ENCODE data around the gene NEB.

DNA sequence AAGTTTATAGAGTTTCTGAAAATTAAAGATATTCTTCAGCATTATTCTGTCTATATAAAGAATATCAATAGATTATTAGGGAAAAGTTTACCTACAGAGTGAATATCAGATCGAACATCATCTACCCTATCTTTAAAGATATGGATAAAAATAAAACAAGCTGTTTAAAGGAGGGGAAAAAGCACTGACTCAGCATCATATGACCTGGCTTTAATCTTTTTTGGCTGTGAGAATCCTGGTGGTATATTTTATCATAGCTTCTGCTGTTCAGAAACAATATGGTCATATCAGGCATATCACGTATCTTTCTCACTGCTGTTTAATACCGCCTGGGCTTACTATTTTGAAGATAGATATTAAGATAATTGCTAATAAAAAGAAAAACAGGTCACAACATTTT, 80.2 kb downstream of the NEB start:
- TF ChIP-seq, protein P1, sequence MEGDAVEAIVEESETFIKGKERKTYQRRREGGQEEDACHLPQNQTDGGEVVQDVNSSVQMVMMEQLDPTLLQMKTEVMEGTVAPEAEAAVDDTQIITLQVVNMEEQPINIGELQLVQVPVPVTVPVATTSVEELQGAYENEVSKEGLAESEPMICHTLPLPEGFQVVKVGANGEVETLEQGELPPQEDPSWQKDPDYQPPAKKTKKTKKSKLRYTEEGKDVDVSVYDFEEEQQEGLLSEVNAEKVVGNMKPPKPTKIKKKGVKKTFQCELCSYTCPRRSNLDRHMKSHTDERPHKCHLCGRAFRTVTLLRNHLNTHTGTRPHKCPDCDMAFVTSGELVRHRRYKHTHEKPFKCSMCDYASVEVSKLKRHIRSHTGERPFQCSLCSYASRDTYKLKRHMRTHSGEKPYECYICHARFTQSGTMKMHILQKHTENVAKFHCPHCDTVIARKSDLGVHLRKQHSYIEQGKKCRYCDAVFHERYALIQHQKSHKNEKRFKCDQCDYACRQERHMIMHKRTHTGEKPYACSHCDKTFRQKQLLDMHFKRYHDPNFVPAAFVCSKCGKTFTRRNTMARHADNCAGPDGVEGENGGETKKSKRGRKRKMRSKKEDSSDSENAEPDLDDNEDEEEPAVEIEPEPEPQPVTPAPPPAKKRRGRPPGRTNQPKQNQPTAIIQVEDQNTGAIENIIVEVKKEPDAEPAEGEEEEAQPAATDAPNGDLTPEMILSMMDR (IDR thresholded peaks at IDR 0.05), result no peak
- no peak for TF ChIP-seq GATA2 (CRISPR knock-in tag; IDR thresholded peaks at IDR 0.05)
- TF ChIP-seq, protein P2, sequence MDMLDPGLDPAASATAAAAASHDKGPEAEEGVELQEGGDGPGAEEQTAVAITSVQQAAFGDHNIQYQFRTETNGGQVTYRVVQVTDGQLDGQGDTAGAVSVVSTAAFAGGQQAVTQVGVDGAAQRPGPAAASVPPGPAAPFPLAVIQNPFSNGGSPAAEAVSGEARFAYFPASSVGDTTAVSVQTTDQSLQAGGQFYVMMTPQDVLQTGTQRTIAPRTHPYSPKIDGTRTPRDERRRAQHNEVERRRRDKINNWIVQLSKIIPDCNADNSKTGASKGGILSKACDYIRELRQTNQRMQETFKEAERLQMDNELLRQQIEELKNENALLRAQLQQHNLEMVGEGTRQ (IDR thresholded peaks at IDR 0.05; ENCODE audit: borderline replicate concordance, low read depth, low read length), result no peak
- TF ChIP-seq TEAD4 (IDR thresholded peaks at IDR 0.05; ENCODE audit: borderline replicate concordance, insufficient read depth), result no peak
- TF ChIP-seq RAD21 (IDR thresholded peaks at IDR 0.05; ENCODE audit: low read length), result no peak
- TF ChIP-seq, protein P3, sequence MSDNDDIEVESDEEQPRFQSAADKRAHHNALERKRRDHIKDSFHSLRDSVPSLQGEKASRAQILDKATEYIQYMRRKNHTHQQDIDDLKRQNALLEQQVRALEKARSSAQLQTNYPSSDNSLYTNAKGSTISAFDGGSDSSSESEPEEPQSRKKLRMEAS (IDR thresholded peaks at IDR 0.05; ENCODE audit: low read depth), result no peak
- TF ChIP-seq RFX5 (IDR thresholded peaks at IDR 0.05; ENCODE audit: low read length), result no peak
- no peak for TF ChIP-seq SMC3 (IDR thresholded peaks at IDR 0.05; ENCODE audit: low read depth, low read length)
- no peak for TF ChIP-seq RCOR1 (IDR thresholded peaks at IDR 0.05; ENCODE audit: low read length)
- no peak for TF ChIP-seq RXRA (IDR thresholded peaks at IDR 0.05; ENCODE audit: borderline replicate concordance, low read depth)
- TF ChIP-seq JUND (IDR thresholded peaks at IDR 0.05), result no peak
- TF ChIP-seq, protein P4, sequence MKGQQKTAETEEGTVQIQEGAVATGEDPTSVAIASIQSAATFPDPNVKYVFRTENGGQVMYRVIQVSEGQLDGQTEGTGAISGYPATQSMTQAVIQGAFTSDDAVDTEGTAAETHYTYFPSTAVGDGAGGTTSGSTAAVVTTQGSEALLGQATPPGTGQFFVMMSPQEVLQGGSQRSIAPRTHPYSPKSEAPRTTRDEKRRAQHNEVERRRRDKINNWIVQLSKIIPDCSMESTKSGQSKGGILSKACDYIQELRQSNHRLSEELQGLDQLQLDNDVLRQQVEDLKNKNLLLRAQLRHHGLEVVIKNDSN (IDR thresholded peaks at IDR 0.05; ENCODE audit: borderline replicate concordance, low read depth), result no peak
- TF ChIP-seq, protein P5, sequence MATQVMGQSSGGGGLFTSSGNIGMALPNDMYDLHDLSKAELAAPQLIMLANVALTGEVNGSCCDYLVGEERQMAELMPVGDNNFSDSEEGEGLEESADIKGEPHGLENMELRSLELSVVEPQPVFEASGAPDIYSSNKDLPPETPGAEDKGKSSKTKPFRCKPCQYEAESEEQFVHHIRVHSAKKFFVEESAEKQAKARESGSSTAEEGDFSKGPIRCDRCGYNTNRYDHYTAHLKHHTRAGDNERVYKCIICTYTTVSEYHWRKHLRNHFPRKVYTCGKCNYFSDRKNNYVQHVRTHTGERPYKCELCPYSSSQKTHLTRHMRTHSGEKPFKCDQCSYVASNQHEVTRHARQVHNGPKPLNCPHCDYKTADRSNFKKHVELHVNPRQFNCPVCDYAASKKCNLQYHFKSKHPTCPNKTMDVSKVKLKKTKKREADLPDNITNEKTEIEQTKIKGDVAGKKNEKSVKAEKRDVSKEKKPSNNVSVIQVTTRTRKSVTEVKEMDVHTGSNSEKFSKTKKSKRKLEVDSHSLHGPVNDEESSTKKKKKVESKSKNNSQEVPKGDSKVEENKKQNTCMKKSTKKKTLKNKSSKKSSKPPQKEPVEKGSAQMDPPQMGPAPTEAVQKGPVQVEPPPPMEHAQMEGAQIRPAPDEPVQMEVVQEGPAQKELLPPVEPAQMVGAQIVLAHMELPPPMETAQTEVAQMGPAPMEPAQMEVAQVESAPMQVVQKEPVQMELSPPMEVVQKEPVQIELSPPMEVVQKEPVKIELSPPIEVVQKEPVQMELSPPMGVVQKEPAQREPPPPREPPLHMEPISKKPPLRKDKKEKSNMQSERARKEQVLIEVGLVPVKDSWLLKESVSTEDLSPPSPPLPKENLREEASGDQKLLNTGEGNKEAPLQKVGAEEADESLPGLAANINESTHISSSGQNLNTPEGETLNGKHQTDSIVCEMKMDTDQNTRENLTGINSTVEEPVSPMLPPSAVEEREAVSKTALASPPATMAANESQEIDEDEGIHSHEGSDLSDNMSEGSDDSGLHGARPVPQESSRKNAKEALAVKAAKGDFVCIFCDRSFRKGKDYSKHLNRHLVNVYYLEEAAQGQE (IDR thresholded peaks at IDR 0.05; ENCODE audit: low read depth, low read length), result no peak
- no peak for TF ChIP-seq EP300 (IDR thresholded peaks at IDR 0.05; ENCODE audit: borderline replicate concordance in 1 of 2, low read depth in 1 of 2, low read length in 1 of 2)

All from SK-N-SH (cell line).